Measurements from ENCODE around the gene PRDM12.

Gene PRDM12

GRCh38 chr9:130636648-130637020, 27.8 kb upstream of the PRDM12 start:
- FAIRE-seq: no peak

- FAIRE-seq: no peak
These were observed 25.9 kb upstream of the PRDM12 start for GRCh38 chr9:130638284-130639123.

- FAIRE-seq: no peak
These were observed 25.1 kb upstream of the PRDM12 start for GRCh38 chr9:130639124-130639765.

GRCh38 chr9:130639866-130640555, 24.4 kb upstream of the PRDM12 start:
- FAIRE-seq: no peak

- FAIRE-seq: no peak
These were observed 23.7 kb upstream of the PRDM12 start for GRCh38 chr9:130640681-130641080.

GRCh38 chr9:130642926-130643325, 21.5 kb upstream of the PRDM12 start:
- no peak for FAIRE-seq

GRCh38 chr9:130651221-130651620, 13.2 kb upstream of the PRDM12 start:
- FAIRE-seq: no peak

GRCh38 chr9:130651752-130652151, 12.6 kb upstream of the PRDM12 start:
- no peak for FAIRE-seq

GRCh38 chr9:130654879-130655278, 9.5 kb upstream of the PRDM12 start:
- no peak for FAIRE-seq

GRCh38 chr9:130658893-130659698, 5.3 kb upstream of the PRDM12 start:
- FAIRE-seq: no peak

GRCh38 chr9:130659699-130660248, 4.6 kb upstream of the PRDM12 start:
- no peak for FAIRE-seq

- no peak for FAIRE-seq
These were observed 4.1 kb upstream of the PRDM12 start for GRCh38 chr9:130660326-130660682.

GRCh38 chr9:130660683-130661450, 3.5 kb upstream of the PRDM12 start:
- no peak for FAIRE-seq

- no peak for FAIRE-seq
These were observed 2.8 kb upstream of the PRDM12 start for GRCh38 chr9:130661451-130662098.

- no peak for FAIRE-seq
These were observed 2.1 kb upstream of the PRDM12 start for GRCh38 chr9:130662099-130662969.

- no peak for FAIRE-seq
These were observed 1.5 kb upstream of the PRDM12 start for GRCh38 chr9:130662970-130663257.

GRCh38 chr9:130663258-130663976, 977 bp upstream of the PRDM12 start:
- FAIRE-seq: no peak

- FAIRE-seq: no peak
These were observed 480 bp upstream of the PRDM12 start for GRCh38 chr9:130663977-130664250.

- FAIRE-seq: no peak
These were observed 636 bp downstream of the PRDM12 start for GRCh38 chr9:130665029-130665430.
